ELR (cell line): ENCODE data around the gene OR7D4.
"Not testable (repeated sequence)": the region's sequence is repeated elsewhere in the genome, so short reads cannot be mapped to it uniquely, and the experiment has no call there.

Experiments
- DNase-seq: peaks from one replicate; pipeline ENCODE4 v3.0.0-alpha.2; 2015; ENCODE audit warnings: low read depth

Gene OR7D4

GRCh38 chr19:9219489-9219888 lies at the start of gene OR7D4:
TSS of gene OR7D4 (minus strand) at chr19:9219589. CDS start at chr19:9214837, 4,752 bp downstream.
- no peak for DNase-seq

- DNase-seq: no peak
Observed at GRCh38 chr19:9251236-9251635, 31.8 kb upstream of the OR7D4 start.

GRCh38 chr19:9250630-9251029 lies 31.2 kb upstream of the OR7D4 start, which contains the start of gene OR7E24:
TSS of gene OR7E24 (plus strand) at chr19:9250930. CDS start at chr19:9251044, 114 bp downstream.
- no peak for DNase-seq

DNA sequence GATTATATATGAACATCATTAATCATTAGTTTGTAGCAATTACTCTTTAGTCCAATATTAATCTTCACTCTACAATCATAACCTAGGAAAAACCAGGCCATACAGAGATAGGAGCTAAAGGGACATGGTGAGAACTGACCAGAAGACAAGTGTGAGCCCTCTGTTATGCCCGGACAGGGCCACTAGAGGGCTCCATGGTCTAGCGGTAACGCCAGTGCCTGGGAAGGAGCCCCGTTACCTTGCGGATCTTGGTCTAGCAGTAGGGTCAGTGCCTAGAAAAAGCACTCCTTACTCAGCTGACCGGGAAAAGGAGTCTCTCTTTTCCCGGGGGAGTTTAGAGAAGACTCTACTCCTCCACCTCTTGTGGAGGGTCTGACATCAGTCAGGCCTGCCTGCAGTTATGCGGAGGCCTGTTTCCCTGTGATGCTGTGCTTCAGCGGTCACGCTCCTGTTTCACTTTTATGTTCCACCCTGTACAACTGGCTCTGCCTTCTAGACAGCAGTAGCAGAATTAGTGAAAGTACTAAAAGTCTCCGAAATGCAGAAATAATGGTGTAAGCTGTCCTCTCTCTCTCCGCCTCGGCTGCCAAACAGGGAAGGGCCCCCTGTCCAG lies 13.8 kb downstream of the OR7D4 start:
- DNase-seq: peak; percentile 69

DNA sequence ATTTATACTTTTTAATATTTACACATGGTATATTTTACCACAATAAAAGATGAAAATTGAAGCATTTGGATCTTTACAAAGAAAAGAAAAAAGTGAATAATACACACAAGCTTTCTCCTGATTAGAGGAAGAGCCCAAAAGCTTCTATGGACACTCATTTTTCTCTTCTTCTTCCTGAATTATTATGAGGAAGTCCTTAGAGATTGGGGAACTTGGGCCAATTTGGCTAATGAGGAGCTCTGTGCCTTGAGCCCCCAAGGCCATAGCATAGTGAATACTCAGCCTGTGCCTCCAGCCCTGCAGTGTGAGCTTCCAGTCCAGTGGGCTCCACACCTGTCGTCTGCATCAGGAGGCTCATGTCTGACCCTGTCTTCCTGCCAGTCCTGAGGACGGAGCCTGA lies 21.3 kb downstream of the OR7D4 start:
- DNase-seq: not testable (repeated sequence)

- no peak for DNase-seq
Observed at GRCh38 chr19:9189535-9189934, 29.9 kb downstream of the OR7D4 start.

DNA sequence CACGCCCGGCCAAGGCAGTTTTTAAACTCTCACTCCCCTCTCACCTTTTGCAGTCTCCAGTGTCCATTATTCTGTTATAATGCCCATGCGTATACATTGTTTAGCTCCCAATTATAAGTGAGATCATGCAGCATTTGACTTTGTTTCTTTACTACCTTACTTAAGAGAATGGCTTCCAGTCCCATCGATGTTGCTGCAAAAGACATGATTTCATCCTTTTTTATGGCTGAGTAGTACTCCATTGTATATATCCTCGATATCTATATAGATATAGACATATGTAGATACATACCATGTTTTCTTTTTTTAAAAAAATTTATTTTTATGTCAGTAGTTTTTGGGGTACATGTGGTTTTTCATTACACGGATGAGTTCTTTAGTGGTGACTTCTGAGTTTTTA lies 32.2 kb downstream of the OR7D4 start:
- DNase-seq: no peak

GRCh38 chr19:9183000-9183399 lies 36.4 kb downstream of the OR7D4 start:
- no peak for DNase-seq

DNA sequence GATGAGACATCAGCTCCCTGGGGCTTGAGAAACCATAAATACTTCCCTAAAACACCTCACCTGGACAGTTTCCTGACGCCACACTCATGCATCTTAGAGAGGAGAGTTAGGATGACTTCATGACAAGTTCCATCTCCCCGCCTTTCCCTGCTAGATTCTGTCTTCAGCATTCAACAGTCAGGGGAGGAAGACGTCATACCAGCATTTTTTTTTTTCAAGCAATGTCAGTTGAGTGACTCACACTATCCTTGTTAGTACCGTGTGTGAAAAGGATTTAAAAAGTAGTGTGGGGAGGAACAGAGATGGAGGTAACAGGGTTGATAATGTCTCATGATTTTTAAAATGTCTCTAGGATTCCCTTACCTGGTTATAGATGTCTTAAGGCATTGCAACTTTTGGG lies 40.5 kb downstream of the OR7D4 start, which contains the start of gene OR7D2:
Gene OR7D2, plus strand, starts transcription at position 79 of the 400 bp plus-strand sequence. CDS start 6,803 bp downstream, outside the sequence.
- DNase-seq: peak; percentile 32

GRCh38 chr19:9175326-9175725 lies 44.1 kb downstream of the OR7D4 start:
- no peak for DNase-seq

GRCh38 chr19:9171393-9171991 lies 47.9 kb downstream of the OR7D4 start:
- DNase-seq: no peak

GRCh38 chr19:9166846-9167245 lies 52.5 kb downstream of the OR7D4 start:
- no peak for DNase-seq

DNA sequence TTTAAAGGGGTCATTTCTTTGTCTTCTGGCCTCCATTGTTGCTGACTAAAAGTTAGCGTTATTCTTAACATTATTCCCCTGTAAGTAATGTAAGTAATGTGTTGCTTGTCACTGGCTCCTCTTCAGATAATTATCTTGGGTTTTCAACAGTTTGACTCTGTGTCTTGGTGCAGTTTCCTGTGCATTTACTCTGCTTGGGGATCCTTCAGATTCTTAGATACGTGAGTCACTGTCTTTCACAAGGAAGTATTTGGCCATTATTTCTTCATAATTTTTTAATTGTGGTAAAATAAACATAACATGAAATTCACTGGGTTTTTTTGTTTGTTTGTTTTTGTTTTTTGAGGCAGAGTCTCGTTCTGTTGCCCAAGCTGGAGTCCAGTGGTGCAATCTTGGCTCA lies 54.1 kb downstream of the OR7D4 start:
- DNase-seq: peak; percentile 24

DNA sequence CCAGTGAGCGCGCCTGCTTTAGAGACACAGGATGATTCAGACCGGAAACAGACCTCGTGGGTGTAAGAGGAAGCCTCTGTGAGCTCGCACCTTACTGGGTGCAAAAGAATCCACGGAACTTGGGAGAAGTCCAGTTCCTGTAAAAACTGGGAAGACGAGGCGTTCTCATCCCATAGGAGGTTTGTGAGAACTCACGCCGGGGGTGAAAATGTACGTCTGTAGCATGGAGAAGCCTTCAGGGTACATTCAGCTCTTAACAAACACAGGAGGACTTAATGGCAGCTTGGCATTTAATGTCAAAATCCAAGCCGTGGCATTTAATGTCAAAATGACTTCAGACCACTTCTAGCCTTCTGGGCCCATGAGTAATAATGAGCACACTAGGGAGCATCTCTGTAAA lies 58.0 kb downstream of the OR7D4 start:
- DNase-seq: no peak
